OCI-LY1 (cell line): ENCODE results near the gene STAC3.

Experiments used
- H2AFZ ChIP-seq: fragments of 200-600 bp; sonication (generic), shearing (Covaris generic); 2 replicates; pipeline ENCODE4 v1.6.0; 2014; ENCODE audit warnings: antibody characterized with exemption, mild to moderate bottlenecking, low read length
- H3F3A ChIP-seq: fragments of 200-600 bp; sonication (generic), shearing (Covaris generic); 2 replicates; pipeline ENCODE4 v1.6.0; 2014; ENCODE audit warnings: mild to moderate bottlenecking, antibody characterized with exemption, low read length, moderate library complexity; ENCODE audit not compliant: insufficient read depth
- H3K27ac ChIP-seq: fragments of 200-600 bp; sonication (generic); 2 replicates; pipeline ENCODE4 v1.5.1; 2014; ENCODE audit warnings: low read length, mixed run types, mild to moderate bottlenecking, low read depth; ENCODE audit not compliant: poor library complexity, severe bottlenecking
- H3K27me3 ChIP-seq: fragments of 200-600 bp; sonication (generic); 2 replicates; pipeline ENCODE4 v1.6.0; 2014; ENCODE audit warnings: antibody characterized with exemption, mild to moderate bottlenecking, low read length, moderate library complexity; ENCODE audit not compliant: insufficient read depth
- H3K36me3 ChIP-seq: fragments of 200-600 bp; sonication (generic); 2 replicates; pipeline ENCODE4 v1.6.1; 2014; ENCODE audit warnings: mild to moderate bottlenecking, antibody characterized with exemption, low read length, moderate library complexity, mixed read lengths; ENCODE audit not compliant: insufficient read depth
- H3K4me1 ChIP-seq: fragments of 200-600 bp; sonication (generic); 2 replicates; pipeline ENCODE4 v1.5.1; 2014; ENCODE audit warnings: mild to moderate bottlenecking, low read length, moderate library complexity; ENCODE audit not compliant: insufficient read depth, severe bottlenecking
- H3K4me2 ChIP-seq: fragments of 200-600 bp; sonication (generic), shearing (Covaris generic); 2 replicates; pipeline ENCODE4 v1.6.1; 2014; ENCODE audit warnings: low read length
- H3K4me3 ChIP-seq: fragments of 200-600 bp; sonication (generic); 2 replicates; pipeline ENCODE4 v1.5.1; 2014; ENCODE audit warnings: low read length, low read depth, mild to moderate bottlenecking, mixed read lengths; ENCODE audit not compliant: poor library complexity, severe bottlenecking
- H3K79me2 ChIP-seq: fragments of 200-600 bp; shearing (Covaris generic); 2 replicates; pipeline ENCODE4 v1.6.1; 2016; ENCODE audit warnings: mixed run types, low read length, mixed read lengths; ENCODE audit not compliant: insufficient read depth
- H3K9ac ChIP-seq: fragments of 200-600 bp; sonication (generic), shearing (Covaris generic); 2 replicates; pipeline ENCODE4 v1.6.1; 2014; ENCODE audit warnings: mild to moderate bottlenecking, low read length, mixed read lengths
- H3K9me2 ChIP-seq: fragments of 200-600 bp; sonication (generic), shearing (Covaris generic); 2 replicates; pipeline ENCODE4 v1.6.1; 2014; ENCODE audit warnings: low read depth, mild to moderate bottlenecking, low read length, mixed read lengths
- H3K9me3 ChIP-seq: fragments of 200-600 bp; shearing (Covaris generic); 2 replicates; pipeline ENCODE4 v1.6.1; 2014; ENCODE audit warnings: low read length, mixed read lengths
- H4K20me1 ChIP-seq: fragments of 200-600 bp; sonication (generic), shearing (Covaris generic); 2 replicates; pipeline ENCODE4 v1.6.0; 2016; ENCODE audit warnings: mild to moderate bottlenecking, low read length; ENCODE audit not compliant: insufficient read depth
- EZH2 ChIP-seq: fragments of 200-600 bp; sonication (generic), shearing (Covaris generic); IDR thresholded peaks from 2 replicates; pipeline ENCODE4 v1.8.0; 2017; ENCODE audit warnings: borderline replicate concordance, mixed run types, mild to moderate bottlenecking, antibody characterized with exemption, low read length, moderate library complexity, mixed read lengths
- TF ChIP-seq, protein P1 (sequence below): fragments of 200-600 bp; sonication (generic), shearing (Covaris generic); IDR thresholded peaks from 2 replicates; pipeline ENCODE4 v1.5.1; 2017; ENCODE audit warnings: mild to moderate bottlenecking, antibody characterized with exemption, low read length, moderate library complexity, mixed read lengths

The STAC3 gene

DNA sequence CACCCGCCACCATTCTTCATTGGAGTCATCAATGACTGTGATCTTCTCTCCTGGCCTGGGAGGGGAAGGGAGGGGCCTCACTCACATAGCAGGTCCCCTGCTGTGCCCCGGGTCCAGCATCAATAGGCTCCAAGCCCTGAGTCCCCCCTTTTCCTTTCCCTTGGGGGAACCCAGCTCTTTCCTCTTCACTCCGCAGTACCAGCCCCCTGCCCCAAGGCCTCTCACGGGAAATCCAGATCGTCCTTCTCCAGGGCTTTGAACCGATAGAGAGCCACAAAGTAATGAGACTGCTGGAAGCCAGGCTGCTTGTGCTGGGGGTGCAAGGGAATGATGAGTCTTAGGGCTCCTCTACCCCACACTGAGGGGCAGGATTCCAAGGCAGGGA, 6.7 kb downstream of the STAC3 start:
- no peaks in the 10 kb centered on the region for H3K27me3 ChIP-seq
- no peaks in the 10 kb centered on the region for H3K9me3 ChIP-seq
- H3K4me1 ChIP-seq = peaks cover 50% of the 10 kb centered on the region
- TF ChIP-seq, protein P1, sequence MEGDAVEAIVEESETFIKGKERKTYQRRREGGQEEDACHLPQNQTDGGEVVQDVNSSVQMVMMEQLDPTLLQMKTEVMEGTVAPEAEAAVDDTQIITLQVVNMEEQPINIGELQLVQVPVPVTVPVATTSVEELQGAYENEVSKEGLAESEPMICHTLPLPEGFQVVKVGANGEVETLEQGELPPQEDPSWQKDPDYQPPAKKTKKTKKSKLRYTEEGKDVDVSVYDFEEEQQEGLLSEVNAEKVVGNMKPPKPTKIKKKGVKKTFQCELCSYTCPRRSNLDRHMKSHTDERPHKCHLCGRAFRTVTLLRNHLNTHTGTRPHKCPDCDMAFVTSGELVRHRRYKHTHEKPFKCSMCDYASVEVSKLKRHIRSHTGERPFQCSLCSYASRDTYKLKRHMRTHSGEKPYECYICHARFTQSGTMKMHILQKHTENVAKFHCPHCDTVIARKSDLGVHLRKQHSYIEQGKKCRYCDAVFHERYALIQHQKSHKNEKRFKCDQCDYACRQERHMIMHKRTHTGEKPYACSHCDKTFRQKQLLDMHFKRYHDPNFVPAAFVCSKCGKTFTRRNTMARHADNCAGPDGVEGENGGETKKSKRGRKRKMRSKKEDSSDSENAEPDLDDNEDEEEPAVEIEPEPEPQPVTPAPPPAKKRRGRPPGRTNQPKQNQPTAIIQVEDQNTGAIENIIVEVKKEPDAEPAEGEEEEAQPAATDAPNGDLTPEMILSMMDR = no peak
- no peak for TF ChIP-seq EZH2
- H3K27ac ChIP-seq = no peak overlapping the region
- H3K36me3 ChIP-seq = no peaks in the 10 kb centered on the region
- no peak overlapping the region for H2AFZ ChIP-seq
- no peak overlapping the region for H3K9ac ChIP-seq
- no peaks in the 10 kb centered on the region for H3K9me2 ChIP-seq
- no peak overlapping the region for H3K4me3 ChIP-seq
- H3K4me2 ChIP-seq = no peak overlapping the region
- no peaks in the 10 kb centered on the region for H3K79me2 ChIP-seq
- no peaks in the 10 kb centered on the region for H3F3A ChIP-seq
- no peaks in the 10 kb centered on the region for H4K20me1 ChIP-seq

DNA sequence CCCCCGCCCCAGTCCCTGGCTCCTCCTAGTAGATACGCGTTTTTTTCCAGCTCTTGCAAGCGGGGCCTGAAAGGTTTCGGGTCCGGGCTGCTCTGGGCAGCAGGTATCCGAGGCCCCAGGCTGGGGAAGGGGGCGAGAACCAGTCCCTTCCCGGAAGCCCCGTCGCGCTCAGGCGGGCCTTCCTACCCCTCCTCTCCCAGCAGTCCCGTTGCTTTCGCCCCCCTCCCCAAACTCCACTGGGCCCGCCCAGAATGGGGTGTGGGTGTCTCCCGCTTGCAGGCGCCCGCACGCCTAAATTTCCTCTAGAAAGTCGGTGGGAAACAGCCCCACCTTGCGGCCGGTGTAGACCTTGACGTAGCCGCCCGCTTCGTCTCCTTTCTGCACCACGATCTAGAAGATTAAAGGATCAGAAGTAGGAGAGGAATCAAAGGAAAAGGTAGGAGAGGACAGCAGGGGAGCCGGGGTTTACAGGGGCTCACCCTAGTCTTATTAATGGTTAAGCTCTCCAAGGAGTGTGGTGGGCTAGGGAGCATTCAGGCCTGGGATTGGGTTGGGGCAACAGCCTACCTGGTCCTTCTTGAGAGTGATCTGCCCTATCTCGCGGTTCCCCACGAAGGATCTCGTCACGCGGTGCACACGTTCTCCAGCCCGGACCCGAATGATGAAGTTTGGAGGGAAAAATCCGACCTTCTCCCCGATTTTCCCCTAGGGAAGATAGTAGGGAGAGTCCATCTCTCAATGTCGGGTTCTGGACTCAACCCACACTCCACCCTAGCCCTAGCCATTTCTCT, 7.3 kb downstream of the STAC3 start:
- Histone ChIP-seq H3F3A (no peaks in the 10 kb centered on the region), H3K9me2 (no peaks in the 10 kb centered on the region), H3K36me3 (no peaks in the 10 kb centered on the region), H4K20me1 (no peaks in the 10 kb centered on the region), H3K9me3 (no peaks in the 10 kb centered on the region), H3K4me3 (peak overlapping the region; percentile 61), H3K27me3 (no peaks in the 10 kb centered on the region), H3K4me2 (peak overlapping the region; percentile 78), H3K4me1 (peaks cover 49% of the 10 kb centered on the region), H3K79me2 (no peaks in the 10 kb centered on the region), H3K9ac (peak overlapping the region; percentile 79), H2AFZ (no peak overlapping the region), H3K27ac (peak overlapping the region; percentile 93)
- no peak for TF ChIP-seq EZH2
- TF ChIP-seq, protein P1 = peak; percentile 95

GRCh38 chr12:57242691-57243454, 8.1 kb downstream of the STAC3 start:
- Histone ChIP-seq H3K79me2 (no peaks in the 10 kb centered on the region), H3K27me3 (no peaks in the 10 kb centered on the region), H3K4me1 (peaks cover 56% of the 10 kb centered on the region), H3K36me3 (no peaks in the 10 kb centered on the region), H3K9me2 (no peaks in the 10 kb centered on the region), H3K9ac (peak overlapping the region; percentile 79), H2AFZ (no peak overlapping the region), H3K4me2 (peak overlapping the region; percentile 78), H4K20me1 (no peaks in the 10 kb centered on the region), H3K9me3 (no peaks in the 10 kb centered on the region), H3K27ac (peak overlapping the region; percentile 93), H3K4me3 (peak overlapping the region; percentile 61), H3F3A (no peaks in the 10 kb centered on the region)
- TF ChIP-seq, protein P1 = peak; percentile 93
- TF ChIP-seq EZH2 = no peak
